CD14-positive monocyte (primary cell): ENCODE data around the gene IRAK1. TPM values are rescaled to one million over a fixed set of nuclear protein-coding genes. Genes with fewer than 3 reads are reported as not detected.

Experiments
- DNase-seq, 3 donors: peaks; one replicate each; pipeline ENCODE4 v3.0.0-alpha.2; 2011 to 2022
- H2AFZ ChIP-seq: 2 replicates; pipeline ENCODE4 v1.6.0; 2012; ENCODE audit warnings: mild to moderate bottlenecking, low read depth, low read length, inconsistent platforms; ENCODE audit not compliant: insufficient read depth, poor library complexity, severe bottlenecking
- H3K27ac ChIP-seq, 2 donors: 1 replicate in 1 of 2; 2 replicates in 1 of 2; pipeline ENCODE4 v1.5.1; 2012 to 2013; ENCODE audit warnings: low read length in 2 of 2, control low read depth in 1 of 2, inconsistent platforms in 1 of 2, low read depth in 1 of 2, mild to moderate bottlenecking in 1 of 2
- H3K27me3 ChIP-seq, 2 donors: one replicate each; pipeline versions ENCODE4 v1.6.0 to v1.6.1; 2011 to 2013; ENCODE audit warnings: low read length in 2 of 2; ENCODE audit not compliant: control insufficient read depth in 2 of 2, insufficient read depth in 2 of 2
- H3K36me3 ChIP-seq, 2 donors: replicated peaks in 1 of 2; 1 replicate in 1 of 2; 2 replicates in 1 of 2; pipeline versions ENCODE4 v1.5.1 to v1.6.1; 2012 to 2013; ENCODE audit warnings: low read length in 2 of 2, control low read depth in 1 of 2, inconsistent platforms in 1 of 2, mild to moderate bottlenecking in 1 of 2; ENCODE audit not compliant: insufficient read depth in 2 of 2, control insufficient read depth in 1 of 2
- H3K4me1 ChIP-seq, 2 donors: 1 replicate in 1 of 2; 2 replicates in 1 of 2; pipeline versions ENCODE4 v1.5.1 to v1.6.1; 2012 to 2013; ENCODE audit warnings: low read length in 2 of 2, control low read depth in 1 of 2, inconsistent platforms in 1 of 2, mild to moderate bottlenecking in 1 of 2, moderate library complexity in 1 of 2; ENCODE audit not compliant: insufficient read depth in 2 of 2, control insufficient read depth in 1 of 2
- H3K4me2 ChIP-seq: replicated peaks from 2 replicates; pipeline ENCODE3; 2012; ENCODE audit warnings: low read length, moderate library complexity, mild to moderate bottlenecking; ENCODE audit not compliant: poor library complexity, severe bottlenecking; ENCODE audit errors: extremely low read depth
- H3K4me3 ChIP-seq, 3 experiments: fragments of 200-600 bp in 1 of 3; sonication (generic) in 1 of 3; replicated peaks in 1 of 3; 1 replicate in 2 of 3; 2 replicates in 1 of 3; pipeline ENCODE4 v1.5.1; 2011 to 2013; ENCODE audit warnings: low read length in 3 of 3, mild to moderate bottlenecking in 3 of 3, control low read depth in 2 of 3, low read depth in 2 of 3, inconsistent platforms in 1 of 3, moderate library complexity in 1 of 3
- H3K79me2 ChIP-seq: 2 replicates; pipeline ENCODE4 v1.6.0; 2012; ENCODE audit warnings: mild to moderate bottlenecking, control low read depth, inconsistent platforms, low read length, moderate library complexity; ENCODE audit not compliant: insufficient read depth
- H3K9ac ChIP-seq: 2 replicates; pipeline ENCODE4 v1.6.0; 2017; ENCODE audit warnings: low read length, mild to moderate bottlenecking; ENCODE audit not compliant: insufficient read depth, poor library complexity, severe bottlenecking
- H3K9me3 ChIP-seq, 2 donors: replicated peaks in 1 of 2; 1 replicate in 1 of 2; 2 replicates in 1 of 2; pipeline versions ENCODE4 v1.5.1 to v1.6.1; 2012 to 2013; ENCODE audit warnings: low read length in 2 of 2, control low read depth in 1 of 2; ENCODE audit not compliant: control insufficient read depth in 1 of 2, insufficient read depth in 1 of 2
- H4K20me1 ChIP-seq: 2 replicates; pipeline ENCODE4 v1.6.0; 2012; ENCODE audit warnings: mild to moderate bottlenecking, low read length, control low read depth, moderate library complexity; ENCODE audit not compliant: insufficient read depth
- H3K27ac Mint-ChIP-seq, 7 donors: one replicate each; pipeline ENCODE4 v1.8.0; 2020; ENCODE audit warnings: mild to moderate bottlenecking in 7 of 7, mixed read lengths in 7 of 7, moderate library complexity in 6 of 7, inconsistent platforms in 2 of 7
- H3K27me3 Mint-ChIP-seq, 3 donors: one replicate each; pipeline ENCODE4 v1.8.0; 2021 to 2022; ENCODE audit warnings: low read depth in 3 of 3, mild to moderate bottlenecking in 3 of 3, mixed read lengths in 3 of 3, moderate library complexity in 3 of 3, inconsistent platforms in 1 of 3
- H3K36me3 Mint-ChIP-seq, 2 donors: one replicate each; pipeline ENCODE4 v1.8.0; 2020; ENCODE audit warnings: mixed read lengths in 2 of 2, inconsistent platforms in 1 of 2, mild to moderate bottlenecking in 1 of 2
- H3K4me1 Mint-ChIP-seq: one replicate; pipeline ENCODE4 v1.8.0; 2020; ENCODE audit warnings: mild to moderate bottlenecking, mixed read lengths
- H3K4me3 Mint-ChIP-seq, 2 donors: one replicate each; pipeline ENCODE4 v1.8.0; 2020; ENCODE audit warnings: mild to moderate bottlenecking in 2 of 2, mixed read lengths in 2 of 2, moderate library complexity in 1 of 2
- H3K9me3 Mint-ChIP-seq, 7 donors: one replicate each; pipeline ENCODE4 v1.8.0; 2020 to 2022; ENCODE audit warnings: mixed read lengths in 7 of 7, mild to moderate bottlenecking in 6 of 7, moderate library complexity in 6 of 7, inconsistent platforms in 2 of 7
- CTCF ChIP-seq: fragments of 200-600 bp; IDR thresholded peaks from one replicate; pipeline ENCODE4 v1.8.0; 2022; ENCODE audit warnings: antibody characterized with exemption, mild to moderate bottlenecking
- WGBS: methylation state at CpG from one replicate; pipeline ENCODE4 v1.1.5; 2013; ENCODE audit warnings: missing lambda C conversion rate; ENCODE audit not compliant: insufficient coverage; 5-methylcytosine and 5-hydroxymethylcytosine counted together
- intact Hi-C, 2 donors: fragments of 100-400 bp; cut with micrococcal nuclease; formaldehyde crosslinking; loops; one replicate each; pipeline versions ENCODE4 v1.15.0 to v1.15.1; 2023
- polyA plus RNA-seq, 3 donors: library from polyadenylated mRNA; depleted of rRNA in 1 of 3; unstranded in 2 of 3; stranded (reverse) in 1 of 3; fragments of 300-500 nt in 2 of 3; fragments of >200 nt in 1 of 3; fragmentation: Illumina TruSeq in 2 of 3; gene quantifications; 1 replicate in 2 of 3; 2 replicates in 1 of 3; pipeline ENCODE4 v1.2.3, GENCODE V29; 2012 to 2021

Gene IRAK1
- polyA plus RNA-seq, 3 donors, result 47.8 to 109 (median 49.5) TPM

DNA sequence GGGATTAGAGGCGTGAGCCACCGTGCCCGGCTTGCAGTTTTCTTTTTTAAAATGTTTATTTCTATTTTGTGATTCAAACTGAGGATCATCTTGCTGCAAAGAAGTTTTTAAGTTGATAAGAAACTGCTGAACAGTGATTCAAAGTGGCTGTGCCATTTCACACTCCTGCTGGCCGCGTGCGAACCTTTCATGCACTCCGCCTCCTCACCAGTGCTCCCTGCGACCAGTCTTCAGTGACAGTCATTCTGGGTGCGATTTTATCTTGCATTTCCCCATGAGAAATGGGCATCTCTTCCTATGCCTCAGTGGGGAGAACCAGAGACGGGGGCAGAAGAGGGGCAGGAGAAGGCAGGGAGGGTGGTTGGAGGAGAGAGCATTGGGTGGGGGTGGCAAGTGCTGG lies 25.7 kb downstream of the IRAK1 start:
- peaks cover 0 to 6% of the 10 kb centered on the region in 2 donors for H3K9me3 ChIP-seq
- H3K4me3 ChIP-seq, result no peak overlapping the region
- Mint-ChIP-seq H3K27ac (no peak overlapping the region), H3K4me3 (no peak overlapping the region), H3K27me3 (peaks cover 0 to 65% (median 0%) of the 10 kb centered on the region in 3 donors), H3K9me3 (peaks cover 0 to 14% (median 4%) of the 10 kb centered on the region in 7 donors), H3K4me1 (peaks cover 8% of the 10 kb centered on the region), H3K36me3 (no peaks in the 10 kb centered on the region)
- no peak for DNase-seq
- peaks cover 0 to 13% of the 10 kb centered on the region in 2 donors for H3K27me3 ChIP-seq
- 100% methylated on average over 1 of the region's 10 CpGs for WGBS
- no peaks in the 10 kb centered on the region for H3K79me2 ChIP-seq
- no peak for TF ChIP-seq CTCF
- no peak overlapping the region for H3K4me2 ChIP-seq
- no peak overlapping the region for H3K27ac ChIP-seq
- intact Hi-C loops, result no loop called here
- H3K36me3 ChIP-seq, result no peaks in the 10 kb centered on the region
- no peaks in the 10 kb centered on the region for H4K20me1 ChIP-seq
- H3K9ac ChIP-seq, result no peak overlapping the region
- no peak overlapping the region for H2AFZ ChIP-seq
- peaks cover 12 to 13% of the 10 kb centered on the region in 2 donors for H3K4me1 ChIP-seq

DNA sequence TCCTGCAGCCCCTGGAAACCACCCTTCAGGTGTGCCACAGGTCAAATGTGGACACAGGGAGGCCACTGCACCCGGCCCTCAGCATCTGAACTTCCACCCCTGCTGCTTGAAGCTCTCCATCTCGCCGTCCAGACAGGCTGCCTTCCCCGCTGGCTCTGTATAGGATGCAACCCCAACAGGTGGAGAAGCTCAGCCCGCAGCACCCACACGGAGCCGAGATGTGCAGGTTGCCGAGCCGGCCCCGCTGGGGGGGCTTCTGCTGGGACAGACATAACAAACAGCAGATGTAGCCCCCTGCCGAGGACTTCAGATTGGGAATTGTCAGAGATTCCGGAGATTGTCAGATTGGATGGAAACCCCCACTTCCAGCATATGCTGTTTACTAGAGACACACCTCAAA lies 26.6 kb downstream of the IRAK1 start:
- Mint-ChIP-seq H3K36me3 (no peaks in the 10 kb centered on the region), H3K27ac (no peak overlapping the region), H3K4me1 (peaks cover 8% of the 10 kb centered on the region), H3K27me3 (peaks cover 0 to 61% (median 0%) of the 10 kb centered on the region in 3 donors), H3K9me3 (peaks cover 0 to 14% (median 4%) of the 10 kb centered on the region in 7 donors), H3K4me3 (no peak overlapping the region)
- Histone ChIP-seq H3K79me2 (no peaks in the 10 kb centered on the region), H2AFZ (no peak overlapping the region), H3K9ac (no peak overlapping the region), H3K27me3 (peaks cover 0 to 13% of the 10 kb centered on the region in 2 donors), H3K4me1 (peaks cover 12 to 13% of the 10 kb centered on the region in 2 donors), H3K36me3 (no peaks in the 10 kb centered on the region), H3K9me3 (peaks cover 0 to 6% of the 10 kb centered on the region in 2 donors), H3K4me2 (no peak overlapping the region), H4K20me1 (no peaks in the 10 kb centered on the region), H3K4me3 (no peak overlapping the region), H3K27ac (no peak overlapping the region)
- intact Hi-C loops, result no loop called here
- DNase-seq, result no peak
- no CpG with 5 or more reads among the region's 12 CpGs for WGBS
- no peak for TF ChIP-seq CTCF
